Measurements from ENCODE around the gene PRDM10. TPM values are rescaled to one million over a fixed set of nuclear protein-coding genes. Genes with fewer than 3 reads are reported as not detected.

Gene PRDM10
- total and polyA plus RNA-seq, 10 of the 15 experiments (the other 5 are each of a cell fraction or from before 2014, with no cell fraction given): 0.93 to 6.2 (median 4.1) TPM

DNA sequence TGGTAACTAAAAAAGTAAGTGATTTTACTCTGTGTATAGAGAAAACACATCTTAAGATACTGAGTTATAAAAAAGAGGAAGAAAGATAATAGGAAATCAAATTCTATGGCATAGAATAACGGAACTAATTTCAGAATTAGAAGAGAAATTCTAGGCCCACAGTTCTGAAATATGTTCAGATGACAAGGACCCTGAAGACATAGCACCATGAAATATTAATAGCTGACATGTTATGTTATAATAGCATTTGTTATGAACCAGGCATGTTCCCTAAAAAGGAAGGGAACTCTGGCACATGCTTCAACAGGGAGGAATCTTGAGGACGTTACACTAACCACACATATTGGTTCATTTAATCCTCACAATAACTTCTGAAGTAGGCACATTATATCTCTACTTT, 32.7 kb downstream of the PRDM10 start (continued):
- TF ChIP-seq, protein P1, sequence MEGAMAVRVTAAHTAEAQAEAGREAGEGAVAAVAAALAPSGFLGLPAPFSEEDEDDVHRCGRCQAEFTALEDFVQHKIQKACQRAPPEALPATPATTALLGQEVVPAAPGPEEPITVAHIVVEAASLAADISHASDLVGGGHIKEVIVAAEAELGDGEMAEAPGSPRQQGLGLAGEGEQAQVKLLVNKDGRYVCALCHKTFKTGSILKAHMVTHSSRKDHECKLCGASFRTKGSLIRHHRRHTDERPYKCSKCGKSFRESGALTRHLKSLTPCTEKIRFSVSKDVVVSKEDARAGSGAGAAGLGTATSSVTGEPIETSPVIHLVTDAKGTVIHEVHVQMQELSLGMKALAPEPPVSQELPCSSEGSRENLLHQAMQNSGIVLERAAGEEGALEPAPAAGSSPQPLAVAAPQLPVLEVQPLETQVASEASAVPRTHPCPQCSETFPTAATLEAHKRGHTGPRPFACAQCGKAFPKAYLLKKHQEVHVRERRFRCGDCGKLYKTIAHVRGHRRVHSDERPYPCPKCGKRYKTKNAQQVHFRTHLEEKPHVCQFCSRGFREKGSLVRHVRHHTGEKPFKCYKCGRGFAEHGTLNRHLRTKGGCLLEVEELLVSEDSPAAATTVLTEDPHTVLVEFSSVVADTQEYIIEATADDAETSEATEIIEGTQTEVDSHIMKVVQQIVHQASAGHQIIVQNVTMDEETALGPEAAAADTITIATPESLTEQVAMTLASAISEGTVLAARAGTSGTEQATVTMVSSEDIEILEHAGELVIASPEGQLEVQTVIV (IDR thresholded peaks at IDR 0.05; ENCODE audit: borderline replicate concordance, partially characterized antibody): no peak
- no peak for TF ChIP-seq FOS (IDR thresholded peaks at IDR 0.05; ENCODE audit: borderline replicate concordance, extremely low read depth, insufficient read length)
- TF ChIP-seq MTA3 (IDR thresholded peaks at IDR 0.05; ENCODE audit: borderline replicate concordance, low read length): no peak
- TF ChIP-seq CREB1 (IDR thresholded peaks at IDR 0.05; ENCODE audit: low read depth): no peak
- TF ChIP-seq TARDBP (IDR thresholded peaks at IDR 0.05; ENCODE audit: borderline replicate concordance): no peak
- no peak for TF ChIP-seq TCF7 (IDR thresholded peaks at IDR 0.05; ENCODE audit: borderline replicate concordance)
- no peak for TF ChIP-seq CHD2 (IDR thresholded peaks at IDR 0.05; ENCODE audit: borderline replicate concordance, low read depth, low read length)
- TF ChIP-seq, protein P2, sequence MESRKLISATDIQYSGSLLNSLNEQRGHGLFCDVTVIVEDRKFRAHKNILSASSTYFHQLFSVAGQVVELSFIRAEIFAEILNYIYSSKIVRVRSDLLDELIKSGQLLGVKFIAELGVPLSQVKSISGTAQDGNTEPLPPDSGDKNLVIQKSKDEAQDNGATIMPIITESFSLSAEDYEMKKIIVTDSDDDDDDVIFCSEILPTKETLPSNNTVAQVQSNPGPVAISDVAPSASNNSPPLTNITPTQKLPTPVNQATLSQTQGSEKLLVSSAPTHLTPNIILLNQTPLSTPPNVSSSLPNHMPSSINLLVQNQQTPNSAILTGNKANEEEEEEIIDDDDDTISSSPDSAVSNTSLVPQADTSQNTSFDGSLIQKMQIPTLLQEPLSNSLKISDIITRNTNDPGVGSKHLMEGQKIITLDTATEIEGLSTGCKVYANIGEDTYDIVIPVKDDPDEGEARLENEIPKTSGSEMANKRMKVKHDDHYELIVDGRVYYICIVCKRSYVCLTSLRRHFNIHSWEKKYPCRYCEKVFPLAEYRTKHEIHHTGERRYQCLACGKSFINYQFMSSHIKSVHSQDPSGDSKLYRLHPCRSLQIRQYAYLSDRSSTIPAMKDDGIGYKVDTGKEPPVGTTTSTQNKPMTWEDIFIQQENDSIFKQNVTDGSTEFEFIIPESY (IDR thresholded peaks at IDR 0.05): no peak
- TF ChIP-seq RAD21 (IDR thresholded peaks at IDR 0.05; ENCODE audit: insufficient read depth, low read depth, low read length): no peak
- TF ChIP-seq PML (IDR thresholded peaks at IDR 0.05; ENCODE audit: low read length): no peak

Data from GM12878 (cell line).